SH-SY5Y (cell line): Measurements from ENCODE around the gene FAM98C.

Experiments
- GATA2 ChIP-seq: IDR thresholded peaks from 2 replicates; pipeline ENCODE4 v1.6.1; 2011; ENCODE audit warnings: mild to moderate bottlenecking, low read depth, low read length
- GATA3 ChIP-seq: IDR thresholded peaks from 2 replicates; pipeline ENCODE4 v1.6.1; 2011; ENCODE audit warnings: low read depth, mild to moderate bottlenecking, low read length, moderate library complexity

The FAM98C gene

GRCh38 chr19:38399537-38399936 is 3.4 kb upstream of the FAM98C start:
- TF ChIP-seq GATA3: no peak
- no peak for TF ChIP-seq GATA2

GRCh38 chr19:38400361-38400760 is 2.5 kb upstream of the FAM98C start:
- no peak for TF ChIP-seq GATA3
- no peak for TF ChIP-seq GATA2

- TF ChIP-seq GATA2 (no peak), GATA3 (no peak)
These were observed 1.7 kb upstream of the FAM98C start for GRCh38 chr19:38401148-38401547.

- TF ChIP-seq GATA3 (no peak), GATA2 (no peak)
These were observed 298 bp upstream of the FAM98C start for GRCh38 chr19:38402623-38402966.

GRCh38 chr19:38404858-38405257 is 2.0 kb downstream of the FAM98C start:
- TF ChIP-seq GATA2: no peak
- TF ChIP-seq GATA3: no peak

GRCh38 chr19:38405276-38405675 is 2.4 kb downstream of the FAM98C start:
- TF ChIP-seq GATA2 (no peak), GATA3 (no peak)

- TF ChIP-seq GATA3 (no peak), GATA2 (no peak)
These were observed 6.8 kb downstream of the FAM98C start for GRCh38 chr19:38409631-38410133.

- TF ChIP-seq GATA2 (no peak), GATA3 (no peak)
These were observed 8.3 kb downstream of the FAM98C start for GRCh38 chr19:38411041-38411712.

GRCh38 chr19:38412491-38412890 is 9.6 kb downstream of the FAM98C start:
- TF ChIP-seq GATA3: no peak
- no peak for TF ChIP-seq GATA2

GRCh38 chr19:38412961-38413360 is 10.1 kb downstream of the FAM98C start:
- TF ChIP-seq GATA3: no peak
- no peak for TF ChIP-seq GATA2

- no peak for TF ChIP-seq GATA3
- TF ChIP-seq GATA2: no peak
These were observed 10.5 kb downstream of the FAM98C start for GRCh38 chr19:38413416-38413815.

- TF ChIP-seq GATA3 (no peak), GATA2 (no peak)
These were observed 14.3 kb downstream of the FAM98C start for GRCh38 chr19:38417146-38417543.

GRCh38 chr19:38417544-38418506 is 14.9 kb downstream of the FAM98C start:
- TF ChIP-seq GATA3 (no peak), GATA2 (no peak)

- TF ChIP-seq GATA2 (no peak), GATA3 (no peak)
These were observed 18.0 kb downstream of the FAM98C start for GRCh38 chr19:38420935-38421334.

- TF ChIP-seq GATA2 (no peak), GATA3 (no peak)
These were observed 19.0 kb downstream of the FAM98C start for GRCh38 chr19:38421856-38422255.

- no peak for TF ChIP-seq GATA3
- TF ChIP-seq GATA2: no peak
These were observed 19.5 kb downstream of the FAM98C start for GRCh38 chr19:38422438-38422837.
